ENCODE results near the gene ACTR3C. TPM values are rescaled to one million over a fixed set of nuclear protein-coding genes. Genes with fewer than 3 reads are reported as not detected.
"Not testable (repeated sequence)": the region's sequence is repeated elsewhere in the genome, so short reads cannot be mapped to it uniquely, and the experiment has no call there.

The ACTR3C gene
- total RNA-seq, 1 donor from 2014 or later, result 9.5 TPM

DNA sequence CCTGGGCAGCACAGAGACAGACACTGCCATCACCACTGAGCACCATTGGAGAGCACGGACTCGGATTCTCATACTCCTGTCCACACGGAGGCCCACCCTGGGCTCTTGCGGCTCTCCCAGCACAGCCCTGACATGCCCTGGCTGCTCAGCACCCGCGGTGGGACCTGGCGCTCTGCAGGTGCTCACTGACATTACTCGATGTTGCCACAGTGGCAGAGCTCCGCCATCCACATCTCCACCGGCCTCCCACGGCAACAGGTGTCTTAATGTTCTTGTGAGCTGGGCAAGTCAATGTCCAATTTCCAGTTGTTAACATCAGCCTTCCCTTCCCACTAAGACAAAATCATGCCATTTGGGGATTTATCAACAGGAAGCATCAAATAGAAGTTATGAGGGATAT is 45.0 kb downstream of the ACTR3C start:
- not testable (repeated sequence) for DNase-seq

DNA sequence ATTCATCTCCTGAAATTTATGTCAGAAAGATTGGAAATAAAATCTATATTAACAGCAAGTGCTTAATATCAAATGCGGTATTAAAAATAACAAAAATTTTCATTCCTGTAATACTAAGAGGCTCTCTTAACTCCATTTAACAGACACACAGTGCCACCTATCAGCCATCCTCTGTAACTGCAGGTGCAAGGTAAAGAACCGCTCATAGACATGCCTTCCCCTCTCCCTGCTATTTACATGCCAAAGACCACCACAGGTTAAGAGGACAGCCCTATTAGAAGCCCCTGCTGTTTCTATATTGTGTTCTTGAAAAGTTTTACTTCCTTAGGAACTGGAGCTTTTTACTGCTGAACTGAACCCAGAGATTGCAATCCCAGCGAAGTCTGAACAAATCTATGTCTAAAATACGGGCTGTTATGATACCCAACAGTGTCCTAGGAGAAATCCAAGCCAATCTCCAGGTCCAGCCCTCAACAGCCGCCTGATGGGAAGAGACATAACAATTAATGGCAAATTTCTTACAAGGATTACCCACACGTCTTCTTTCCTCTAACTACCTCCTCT is 47.1 kb downstream of the ACTR3C start:
- DNase-seq, result peak; percentile 48

DNA sequence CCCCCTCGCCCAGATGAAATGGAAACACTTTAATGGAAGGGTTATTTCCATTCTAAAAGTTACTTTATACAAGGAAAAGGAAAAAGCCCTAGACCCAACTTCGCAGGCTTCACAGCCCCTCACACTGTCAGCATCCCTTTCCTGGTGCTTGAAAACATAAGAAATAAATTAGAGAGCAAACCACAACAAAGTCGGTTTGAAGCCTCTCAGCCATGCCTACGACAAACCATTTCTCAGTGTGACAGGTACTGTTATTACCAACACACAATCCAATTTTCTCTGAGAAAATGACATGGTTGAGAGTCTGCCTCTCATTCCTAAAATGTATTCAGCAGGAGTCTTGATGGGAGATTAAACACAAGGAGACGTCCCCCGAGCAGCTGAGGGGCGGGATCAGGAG is 51.4 kb downstream of the ACTR3C start:
- DNase-seq, result not testable (repeated sequence)

DNA sequence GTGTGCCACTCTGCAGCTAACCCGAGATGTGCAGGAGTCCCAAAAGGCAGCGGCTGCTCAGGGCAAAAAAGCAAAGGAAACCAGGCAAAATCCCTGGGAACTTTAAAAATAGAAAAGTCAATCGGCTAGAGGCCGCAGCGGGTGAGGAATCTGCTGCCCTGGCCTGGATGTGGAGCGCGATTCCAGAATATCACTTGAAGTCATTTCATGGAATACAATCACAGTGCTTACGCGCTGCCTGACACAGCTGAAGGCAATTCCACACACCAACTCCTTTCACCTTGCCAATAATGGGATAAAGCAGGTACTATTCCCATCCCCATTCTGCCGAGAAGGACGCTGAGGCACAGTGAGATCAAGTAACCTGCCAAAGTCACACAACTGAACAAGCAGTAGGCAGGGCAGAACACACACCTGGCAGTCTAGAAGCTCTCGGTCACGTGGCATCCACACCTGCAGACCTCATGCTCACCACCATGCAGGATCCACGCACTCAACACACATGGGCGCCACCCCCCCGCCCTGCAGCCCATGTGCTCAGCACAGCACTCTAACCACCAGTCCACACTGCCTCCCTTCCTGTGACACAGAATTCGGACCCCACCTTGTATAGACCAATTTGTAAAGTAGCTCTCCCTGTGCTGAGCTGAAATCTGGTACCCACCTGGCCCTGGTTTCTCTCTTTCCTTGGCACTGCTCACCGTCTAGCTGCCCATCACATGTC is 53.1 kb downstream of the ACTR3C start:
- DNase-seq, result not testable (repeated sequence)

DNA sequence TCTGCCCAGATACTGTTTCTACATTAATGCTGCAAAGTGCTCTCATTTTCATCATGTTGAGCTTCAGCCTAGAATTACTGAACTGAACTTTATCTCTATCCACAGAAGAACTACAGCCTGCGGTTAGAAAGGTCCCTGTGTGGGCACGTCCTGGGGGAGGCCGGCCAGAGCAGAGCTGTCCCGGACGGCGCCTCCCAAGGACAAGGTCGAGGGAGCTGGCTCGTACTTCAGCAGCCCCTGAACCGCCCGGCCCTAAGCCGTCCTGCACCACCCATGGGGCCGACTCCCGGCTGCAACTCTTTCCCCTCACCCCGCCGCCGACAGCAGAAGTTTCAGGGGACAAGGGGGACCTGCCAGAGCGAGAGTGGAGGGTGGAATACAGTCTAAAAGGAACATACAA is 54.5 kb downstream of the ACTR3C start:
- DNase-seq, result not testable (repeated sequence)

DNA sequence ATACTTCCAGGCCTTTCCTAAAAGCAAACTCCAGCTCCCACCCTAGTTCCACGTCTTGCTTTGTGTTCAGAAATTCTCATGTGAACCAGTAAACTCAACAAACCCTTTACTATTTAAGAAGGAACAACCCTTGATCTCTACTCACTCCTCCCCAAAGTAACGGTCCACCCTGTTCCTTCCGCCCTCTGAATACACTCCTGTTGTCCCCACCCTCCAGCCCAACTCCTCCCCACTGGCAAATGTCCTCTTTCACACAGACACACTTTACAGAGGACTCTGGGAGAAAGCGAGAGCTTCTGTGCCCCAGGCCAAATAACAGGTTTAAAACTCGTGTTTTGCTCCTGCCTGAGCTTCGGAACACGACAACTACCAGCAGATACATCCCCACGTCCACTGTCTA is 55.1 kb downstream of the ACTR3C start:
- DNase-seq, result not testable (repeated sequence)

DNA sequence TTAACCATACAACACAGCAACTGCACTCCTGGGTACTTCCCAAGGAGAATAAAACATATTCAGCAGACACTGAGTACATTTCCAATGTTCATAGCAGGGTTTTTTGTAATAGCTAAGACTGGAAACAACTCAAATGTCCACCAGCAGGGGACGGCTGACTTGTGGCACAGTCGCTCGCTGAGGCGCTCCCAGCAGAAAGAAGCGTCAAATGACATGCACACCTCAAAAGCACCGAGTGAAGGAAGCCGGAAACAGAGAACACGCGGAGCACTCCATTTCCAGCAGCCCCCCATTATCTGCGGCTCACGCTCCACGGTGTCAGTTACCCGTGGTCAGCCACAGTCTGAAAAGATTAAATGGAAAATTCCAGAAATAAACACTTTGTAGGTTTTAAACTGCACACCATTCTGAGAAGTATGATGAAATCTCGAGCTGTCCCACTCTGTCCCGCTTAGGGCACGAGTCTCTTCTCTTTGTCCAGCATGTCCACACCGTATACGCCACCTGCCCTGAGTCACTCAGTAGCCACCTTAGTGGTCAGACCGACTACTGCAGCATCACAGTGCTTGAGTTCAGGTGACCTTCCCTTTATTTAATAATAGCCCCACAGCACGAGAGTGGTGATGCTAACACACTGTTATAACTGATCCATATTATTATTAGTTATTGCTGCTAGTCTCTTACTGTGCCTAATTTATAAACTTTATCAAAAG is 56.2 kb downstream of the ACTR3C start:
- DNase-seq, result not testable (repeated sequence)

DNA sequence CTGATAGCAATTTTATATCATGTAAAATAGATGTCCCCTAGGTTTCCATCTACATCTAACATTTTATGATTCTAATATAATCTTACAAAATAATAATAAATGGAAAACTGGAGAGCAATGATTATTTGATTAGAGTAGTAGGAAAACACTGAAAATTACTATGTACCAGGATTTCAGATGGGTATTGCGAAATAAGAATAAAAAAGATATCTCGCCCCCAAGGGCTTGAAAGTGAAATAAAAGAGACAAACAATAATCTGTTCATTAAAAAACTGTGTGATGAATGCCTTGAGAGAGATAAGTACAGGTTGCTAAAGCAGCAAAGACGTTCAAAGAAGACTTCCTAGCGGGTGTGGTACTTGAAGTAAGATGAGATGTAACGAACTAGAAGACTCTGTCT is 60.7 kb downstream of the ACTR3C start:
- not testable (repeated sequence) for DNase-seq

DNA sequence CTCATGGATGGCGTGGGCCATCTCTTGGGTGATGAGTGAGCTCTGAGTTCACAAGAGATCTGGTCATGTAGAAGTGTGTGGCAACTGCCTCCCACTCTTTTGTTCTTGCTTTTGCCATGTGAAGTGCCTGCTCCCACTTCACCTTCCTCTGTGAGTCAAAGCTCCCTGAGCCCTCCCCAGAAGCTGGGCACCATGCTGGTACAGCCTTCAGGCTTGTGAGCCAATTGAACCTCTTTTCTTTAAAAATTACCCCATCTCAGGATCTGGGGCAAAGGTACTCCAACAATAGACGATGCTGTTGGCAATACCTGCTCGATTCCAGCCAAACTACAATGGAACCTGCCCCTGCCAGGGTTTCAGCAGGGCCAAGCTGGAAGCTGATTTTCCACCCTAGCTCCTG is 75.6 kb downstream of the ACTR3C start:
- DNase-seq, result not testable (repeated sequence)

DNA sequence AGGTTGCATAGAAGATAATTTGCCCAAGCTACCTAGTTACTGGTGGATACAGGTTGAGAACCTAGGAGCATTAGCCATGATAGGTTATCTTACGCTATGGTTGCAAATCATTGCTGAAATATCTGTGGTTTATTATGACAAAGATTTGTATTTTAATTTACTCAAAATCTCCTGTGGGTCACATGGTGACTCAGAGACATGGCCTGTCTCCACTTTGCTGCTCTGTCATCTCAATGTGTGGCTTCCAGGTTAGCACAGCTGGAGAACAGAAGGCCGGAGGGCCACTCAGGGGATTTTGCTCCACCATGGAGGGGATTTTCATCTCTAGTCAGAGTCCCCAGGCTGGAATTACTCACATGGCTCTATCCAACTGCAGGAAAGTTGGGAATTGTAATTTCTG is 78.1 kb downstream of the ACTR3C start:
- DNase-seq, result not testable (repeated sequence)

DNA sequence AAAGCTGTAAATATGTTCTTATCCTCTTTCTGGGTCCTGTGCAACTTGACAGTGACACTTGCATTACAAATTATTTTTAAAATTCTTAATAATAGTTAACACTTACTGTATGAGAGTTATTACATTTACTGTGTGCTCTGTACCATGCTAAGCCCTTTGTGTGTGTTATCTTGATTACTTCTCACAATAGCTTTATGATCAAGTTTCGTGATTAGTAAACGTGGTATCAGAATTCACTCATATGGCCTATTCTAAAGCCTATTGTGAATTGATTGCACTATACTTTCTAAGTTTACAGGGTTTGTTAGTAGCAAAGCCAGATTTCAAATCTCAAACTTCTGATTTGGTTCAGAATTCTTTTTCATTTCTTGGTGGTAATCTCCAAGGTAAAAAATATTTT is 80.4 kb downstream of the ACTR3C start:
- not testable (repeated sequence) for DNase-seq

DNA sequence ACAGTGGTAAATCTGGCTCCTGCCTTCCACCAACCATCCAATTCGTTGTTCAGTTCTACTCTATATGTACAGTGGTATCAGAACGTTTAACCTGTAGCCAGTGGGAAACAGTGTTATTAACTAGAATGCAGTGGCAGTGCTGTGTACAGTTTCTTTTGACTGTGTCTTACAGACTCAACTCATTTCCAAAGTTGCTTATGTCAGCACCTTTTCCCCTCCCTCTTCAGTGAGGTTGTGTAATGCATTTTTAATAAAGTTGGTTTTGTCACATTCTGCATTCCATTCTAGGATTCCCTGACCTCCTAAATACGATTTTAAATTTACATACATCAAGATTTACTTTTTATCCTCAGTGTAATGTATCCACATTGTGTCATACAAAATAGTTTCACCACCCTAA is 97.9 kb downstream of the ACTR3C start:
- DNase-seq, result not testable (repeated sequence)

DNA sequence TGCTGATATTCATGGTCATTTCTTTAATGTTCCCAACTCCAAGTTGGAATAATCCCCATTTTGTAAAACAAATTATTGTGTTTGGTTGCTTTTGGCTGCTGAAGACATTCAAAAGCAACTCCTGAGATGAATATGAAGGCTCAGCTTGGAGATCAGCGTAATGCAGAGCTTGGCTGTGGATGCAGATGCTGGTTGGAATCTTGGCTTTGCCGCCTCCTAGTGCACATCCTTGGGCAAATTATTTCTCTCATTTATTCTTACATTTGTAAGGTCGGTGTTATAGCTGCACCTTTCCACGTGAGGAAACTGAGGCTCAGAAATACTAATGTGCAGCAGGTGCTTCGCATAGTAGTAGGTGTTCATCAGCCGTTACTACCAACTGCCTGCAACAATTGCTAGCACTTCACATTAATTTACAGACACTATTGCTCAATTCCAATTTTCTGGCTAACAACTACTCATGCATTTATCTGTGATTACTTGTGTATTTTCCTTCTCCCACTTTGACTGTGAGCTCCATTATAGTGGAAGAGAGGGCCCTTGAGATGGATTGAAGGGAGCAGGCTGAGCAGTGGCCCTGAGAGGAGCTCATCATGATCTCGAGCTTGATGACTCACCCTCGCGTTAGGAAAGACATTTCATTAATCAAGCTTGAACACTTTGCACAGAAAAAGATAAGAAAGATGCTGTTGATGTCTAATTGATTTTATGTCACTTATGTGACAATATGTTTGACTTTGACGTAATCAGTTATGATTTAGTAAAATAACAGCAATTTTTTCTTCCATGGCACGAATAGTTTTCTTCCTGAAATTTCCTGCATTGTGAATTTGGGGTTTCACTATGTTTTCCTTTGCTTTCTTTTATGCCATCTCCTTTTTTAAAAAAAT is 101.0 kb downstream of the ACTR3C start:
- peak; percentile 0 for DNase-seq

DNA sequence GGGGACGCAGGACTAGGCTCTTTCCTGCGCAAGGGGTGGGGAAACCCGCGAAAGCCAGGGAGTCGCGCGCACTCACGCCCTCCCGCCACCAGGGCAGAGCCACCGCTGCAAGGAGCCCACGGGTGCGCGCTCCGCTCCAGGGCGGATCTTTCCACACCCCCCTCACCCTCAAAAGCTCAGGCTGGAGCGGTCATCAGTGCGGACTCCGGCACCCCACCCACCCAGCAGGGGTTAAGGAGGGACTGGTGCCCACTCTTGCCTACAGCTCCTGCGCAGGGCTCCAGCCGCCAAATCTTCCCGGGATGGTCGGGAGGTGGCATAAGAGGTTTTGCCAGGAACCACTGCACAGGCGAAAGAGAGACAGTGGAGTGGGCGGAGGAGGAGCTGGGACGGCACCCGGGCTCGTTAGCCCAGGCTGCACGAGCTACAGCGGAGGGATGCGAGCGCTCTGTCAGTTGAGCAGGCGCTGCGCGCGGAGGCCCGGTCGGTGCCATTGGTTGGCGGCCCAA is 102.6 kb downstream of the ACTR3C start:
- DNase-seq, result not testable (repeated sequence)

DNA sequence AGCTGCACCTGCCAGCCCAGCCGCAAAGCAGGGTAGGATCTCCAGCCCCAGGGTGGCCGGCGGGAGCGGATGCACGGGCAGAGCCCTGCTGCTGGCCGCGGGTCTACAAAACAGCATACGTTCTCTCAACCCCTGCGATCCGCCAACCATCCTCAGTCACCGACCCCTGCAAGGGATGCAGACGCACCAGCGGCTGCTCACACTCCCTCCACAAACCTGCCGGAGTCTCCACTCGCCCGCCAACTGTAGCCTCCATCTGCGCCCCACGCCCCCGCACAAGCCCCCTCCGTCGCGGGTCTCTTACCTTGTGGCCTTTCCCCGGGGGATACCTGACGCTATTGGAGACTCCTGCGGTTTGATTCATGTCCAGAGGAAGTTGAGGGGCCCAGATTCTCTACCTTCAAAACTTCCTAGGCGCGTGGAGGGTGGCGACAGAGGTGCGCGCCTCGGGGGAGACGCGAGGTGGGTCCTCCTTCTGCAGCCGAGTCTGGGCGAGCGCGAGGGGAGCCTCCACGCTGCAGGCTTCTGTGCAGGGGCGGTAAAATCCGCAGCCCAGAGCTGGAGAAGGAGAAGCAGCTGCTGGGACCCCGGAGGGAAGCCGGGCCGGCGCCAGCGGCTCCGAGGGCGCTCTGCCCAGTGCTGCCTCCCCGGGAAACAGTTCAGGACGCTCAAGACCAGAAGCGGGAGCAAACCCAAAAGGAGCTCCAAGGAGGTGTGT is 103.2 kb downstream of the ACTR3C start:
- not testable (repeated sequence) for DNase-seq

DNA sequence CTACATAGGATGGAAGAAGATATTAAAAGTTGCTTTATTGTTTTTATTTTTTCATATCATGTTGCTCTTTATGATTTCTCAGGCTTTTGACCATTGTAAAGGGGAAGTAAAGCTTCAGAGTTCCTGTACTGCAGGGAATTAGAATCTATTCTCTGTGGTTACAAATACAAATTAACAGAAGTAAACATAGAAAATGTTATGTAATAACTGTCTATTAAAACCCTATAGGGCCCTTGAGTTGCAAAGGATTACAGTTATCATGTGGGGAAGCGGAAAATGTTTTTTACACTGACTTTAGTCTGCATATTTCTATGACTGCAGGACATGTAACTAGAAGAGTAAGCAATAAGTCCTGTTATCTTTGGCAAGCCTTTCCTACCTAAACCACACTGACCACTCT is 116.5 kb downstream of the ACTR3C start:
- not testable (repeated sequence) for DNase-seq

DNA sequence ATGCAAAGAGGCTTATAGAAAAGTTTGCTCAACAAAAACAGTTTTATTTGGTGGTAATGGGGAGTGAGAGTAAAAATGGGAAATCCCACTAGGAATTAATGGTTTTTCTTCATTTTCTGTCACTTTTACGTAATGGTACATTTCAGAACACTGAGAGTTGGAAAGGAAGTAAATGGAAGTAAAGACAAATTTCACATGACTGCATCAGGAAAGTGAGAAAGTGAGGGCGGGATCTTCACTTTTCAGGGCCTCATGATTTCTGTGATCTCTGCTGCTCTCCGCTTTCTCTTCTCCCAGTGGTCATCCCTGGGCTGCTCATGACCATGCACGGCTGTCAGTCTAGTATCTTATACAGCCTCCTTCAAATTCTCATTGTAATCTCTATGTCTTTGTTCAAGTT is 117.5 kb downstream of the ACTR3C start:
- not testable (repeated sequence) for DNase-seq

DNA sequence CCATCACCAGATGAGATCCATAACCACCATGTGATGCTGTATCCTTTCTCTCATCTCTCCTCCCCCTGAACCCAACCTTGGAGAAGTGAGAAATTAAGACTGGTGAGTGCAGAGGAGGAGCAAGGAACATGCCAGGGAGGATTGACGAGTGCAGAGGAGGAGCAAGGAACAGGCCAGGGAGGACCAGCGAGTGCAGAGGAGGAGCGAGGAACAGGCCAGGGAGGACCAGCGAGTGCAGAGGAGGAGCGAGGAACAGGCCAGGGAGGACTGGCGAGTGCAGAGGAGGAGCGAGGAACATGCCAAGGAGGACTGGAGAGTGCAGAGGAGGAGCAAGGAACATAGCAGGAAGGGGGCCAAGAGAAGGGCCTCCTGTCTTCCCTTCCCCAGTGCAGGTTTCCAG is 118.8 kb downstream of the ACTR3C start:
- not testable (repeated sequence) for DNase-seq

DNA sequence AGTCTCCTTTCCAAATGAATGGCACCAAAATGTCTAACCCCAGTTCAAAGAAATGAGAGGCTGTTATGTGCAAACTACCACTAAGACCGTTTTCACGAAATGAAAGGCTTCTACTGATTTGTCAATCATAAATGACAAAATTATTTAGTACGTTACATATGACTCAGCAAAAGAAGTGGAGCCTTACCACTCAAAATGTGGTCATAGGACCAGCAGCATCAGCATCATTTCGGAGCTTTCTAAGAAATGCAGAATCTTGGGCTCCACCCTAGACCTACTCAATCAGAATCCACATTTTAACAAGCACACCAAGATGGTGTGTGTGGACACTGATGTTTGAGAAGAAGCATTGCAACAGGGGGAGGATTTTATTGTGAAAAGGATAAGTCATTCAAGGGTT is 120.5 kb downstream of the ACTR3C start:
- DNase-seq, result not testable (repeated sequence)

Measured in dermis blood vessel endothelial cell (primary cell).